H54 (cell line): ENCODE data around the gene TFF2.

ENCODE experiments used
- DNase-seq: peaks from one replicate; pipeline ENCODE4 v3.0.0; 2011; ENCODE audit warnings: low spot score, mixed read lengths; ENCODE audit not compliant: insufficient read length
- FAIRE-seq: peaks from 3 replicates; lab custom pipeline; 2011; peaks lifted over from hg19 to GRCh38; lab: Jason Lieb, UNC
- POLR2A ChIP-seq: IDR thresholded peaks from 2 replicates; pipeline ENCODE4 v1.6.1; 2011; ENCODE audit warnings: low read depth, mild to moderate bottlenecking, low read length

Gene TFF2

GRCh38 chr21:42388740-42389448, 38.1 kb upstream of the TFF2 start:
- DNase-seq (no peak), FAIRE-seq (no peak)
- no peak for TF ChIP-seq POLR2A

- DNase-seq (no peak), FAIRE-seq (no peak)
- no peak for TF ChIP-seq POLR2A
These were observed 37.1 kb upstream of the TFF2 start for GRCh38 chr21:42387843-42388340.

DNA sequence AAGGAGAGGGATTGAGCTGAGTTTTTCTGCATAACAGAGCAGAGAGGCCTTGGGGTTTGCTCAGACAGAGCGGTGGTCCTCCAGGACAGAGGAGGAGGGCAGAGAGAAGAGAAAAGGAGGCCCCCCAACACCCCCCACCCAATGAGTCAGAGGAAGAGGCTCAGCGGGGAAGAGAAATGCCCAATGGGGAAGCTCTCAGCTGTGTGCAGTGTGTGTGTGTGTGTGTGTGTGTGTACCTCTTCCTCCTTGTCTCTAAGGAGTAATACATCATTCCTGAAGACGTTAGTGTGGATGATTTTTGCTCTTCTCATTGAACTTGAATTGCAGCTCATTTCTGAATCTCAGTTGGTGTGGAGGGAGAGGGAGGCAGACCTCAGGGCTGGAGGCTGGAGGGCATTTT, 36.4 kb upstream of the TFF2 start:
- FAIRE-seq, result no peak
- TF ChIP-seq POLR2A, result no peak
- DNase-seq, result no peak

- no peak for FAIRE-seq
- TF ChIP-seq POLR2A, result no peak
- no peak for DNase-seq
These were observed 35.3 kb upstream of the TFF2 start for GRCh38 chr21:42386034-42386591.

DNA sequence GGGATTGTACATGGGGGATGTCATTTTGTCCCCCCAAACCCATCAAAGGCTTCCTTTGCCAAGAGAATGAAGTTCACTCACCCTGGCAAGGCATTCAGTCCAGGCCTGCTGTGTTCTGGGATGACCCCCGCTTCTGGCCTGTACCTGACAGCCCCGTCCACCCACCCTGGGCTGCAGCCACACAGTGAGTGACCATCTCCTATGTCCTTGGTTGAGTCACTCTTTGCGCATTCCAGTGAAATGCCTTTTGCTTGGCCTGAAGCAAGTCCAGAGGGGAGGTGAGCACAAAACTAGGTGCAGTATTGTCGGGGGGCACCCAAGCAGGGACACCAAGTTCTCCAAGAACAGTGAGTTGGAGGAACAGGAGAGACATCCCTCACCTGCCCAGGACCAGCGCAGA, 34.8 kb upstream of the TFF2 start:
- no peak for TF ChIP-seq POLR2A
- FAIRE-seq (no peak), DNase-seq (no peak)

- DNase-seq (no peak), FAIRE-seq (no peak)
- TF ChIP-seq POLR2A, result no peak
These were observed 34.2 kb upstream of the TFF2 start for GRCh38 chr21:42384989-42385388.

GRCh38 chr21:42384156-42384945, 33.6 kb upstream of the TFF2 start:
- FAIRE-seq, result no peak
- no peak for DNase-seq
- TF ChIP-seq POLR2A, result no peak

- DNase-seq, result no peak
- no peak for TF ChIP-seq POLR2A
- FAIRE-seq, result no peak
These were observed 32.5 kb upstream of the TFF2 start for GRCh38 chr21:42383331-42383730.

GRCh38 chr21:42382915-42383314, 32.1 kb upstream of the TFF2 start:
- no peak for FAIRE-seq
- no peak for TF ChIP-seq POLR2A
- no peak for DNase-seq

DNA sequence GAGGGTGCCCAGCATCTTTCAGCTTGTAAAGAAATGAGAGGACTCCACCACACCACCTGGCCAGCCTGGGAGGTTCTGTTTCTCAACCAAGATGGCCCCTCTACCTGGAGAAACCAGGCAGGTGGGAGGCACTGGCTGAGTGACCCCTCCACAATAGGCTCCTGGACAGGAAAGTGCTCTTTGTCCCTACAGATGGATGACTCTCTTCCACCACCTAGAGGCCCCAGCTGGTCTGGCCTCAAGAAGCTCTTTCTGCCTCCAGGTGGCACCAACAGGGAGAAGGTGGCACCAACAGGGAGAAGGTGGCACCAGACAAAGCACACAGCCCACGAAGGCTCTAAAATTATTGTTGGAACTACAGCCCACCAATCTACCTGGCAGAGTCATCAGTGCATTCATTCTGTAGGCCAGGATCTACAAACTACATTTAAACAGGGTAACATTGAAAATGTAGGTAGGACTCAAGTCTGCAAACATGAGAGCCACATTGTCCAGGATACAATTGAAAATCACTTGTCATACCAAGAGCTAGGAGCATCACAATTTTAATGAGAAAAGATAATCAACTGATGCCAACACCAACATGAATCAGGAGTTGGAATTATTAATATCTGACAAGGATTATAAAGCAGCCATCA, 30.7 kb upstream of the TFF2 start:
- no peak for TF ChIP-seq POLR2A
- DNase-seq, result peak; percentile 30
- no peak for FAIRE-seq

GRCh38 chr21:42379426-42380215, 28.8 kb upstream of the TFF2 start:
- DNase-seq (no peak), FAIRE-seq (no peak)
- TF ChIP-seq POLR2A, result no peak

- TF ChIP-seq POLR2A, result no peak
- DNase-seq, result no peak
- no peak for FAIRE-seq
These were observed 27.6 kb upstream of the TFF2 start for GRCh38 chr21:42378418-42378817.

DNA sequence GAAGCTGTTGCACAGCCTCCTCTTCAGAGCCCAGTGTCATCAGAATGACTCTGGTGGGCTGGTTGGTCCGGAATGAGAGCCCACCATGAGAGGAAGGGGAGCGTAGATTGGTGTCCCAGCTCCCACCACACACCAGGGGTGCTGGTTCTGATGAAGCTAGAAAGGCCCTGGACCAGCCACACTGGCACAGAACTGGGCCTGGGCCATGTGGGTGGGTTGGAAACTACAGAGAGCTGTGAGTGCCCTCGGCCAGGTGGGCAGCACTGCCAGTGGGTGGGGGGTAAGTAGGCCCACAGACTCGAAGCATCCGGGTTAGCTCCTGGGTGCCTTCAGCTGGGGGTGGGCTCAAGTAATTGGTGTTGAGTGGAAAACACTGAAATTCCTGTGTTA, 27.2 kb upstream of the TFF2 start:
- no peak for DNase-seq
- no peak for FAIRE-seq

More for the DNA sequence above, 27.2 kb upstream of the TFF2 start:
- TF ChIP-seq POLR2A, result no peak
